Body of pancreas (tissue), 4 donors: ENCODE results near the gene NCSTN.
A peak's percentile ranks its signal among the peaks of the same experiment; 100 is the strongest.

Source experiments
- CTCF ChIP-seq, 7 experiments: fragments of 450-650 bp in 4 of 7; fragments of 200-600 bp in 3 of 7; sonication (generic) in 3 of 7; IDR thresholded peaks; one replicate each; pipeline ENCODE4 v1.5.1; 2016 to 2019; ENCODE audit warnings: antibody characterized with exemption in 7 of 7
- POLR2A ChIP-seq, 3 donors: fragments of 450-650 bp; IDR thresholded peaks; one replicate each; pipeline ENCODE4 v1.6.1; 2016; ENCODE audit warnings: antibody characterized with exemption in 3 of 3, mild to moderate bottlenecking in 2 of 3

GRCh38 chr1:160399544-160400222 lies 56.5 kb downstream of the NCSTN start:
- peak in 1 of 7 experiments; percentile 10 for TF ChIP-seq CTCF (IDR thresholded peaks at IDR 0.05)
- TF ChIP-seq POLR2A (IDR thresholded peaks at IDR 0.05) = no peak
